HepG2 (cell line): ENCODE data around the gene PIGC. TPM values are rescaled to one million over a fixed set of nuclear protein-coding genes. Genes with fewer than 3 reads are reported as not detected.
A peak's percentile ranks its signal among the peaks of the same experiment; 100 is the strongest.

Experiments
- AGO1 ChIP-seq: fragments of 200-400 bp; formaldehyde crosslinking; IDR thresholded peaks from 2 replicates; pipeline ENCODE4 v1.6.1; 2017; ENCODE audit warnings: mild to moderate bottlenecking, low read depth, low read length, moderate library complexity; ENCODE audit not compliant: poor library complexity, severe bottlenecking
- CBX2 ChIP-seq, 2 experiments: fragments of 200-600 bp in 1 of 2; sonication (generic); formaldehyde crosslinking in 1 of 2; IDR thresholded peaks; 2 replicates each; pipeline versions ENCODE4 v1.7.0 to v1.8.1; 2018 to 2022; ENCODE audit warnings: low read depth in 2 of 2, low read length in 1 of 2, mild to moderate bottlenecking in 1 of 2, missing genetic modification reagents in 1 of 2
- FOXA1 ChIP-seq, 2 experiments: fragments of 450-650 bp in 1 of 2; sonication (generic) in 1 of 2; formaldehyde crosslinking in 1 of 2; IDR thresholded peaks; 2 replicates each; pipeline versions ENCODE4 v1.4.0 to v1.6.1; 2016 to 2020; ENCODE audit warnings: missing genetic modification reagents in 1 of 2
- FOXC1 ChIP-seq: sonication (generic); formaldehyde crosslinking; IDR thresholded peaks from 2 replicates; pipeline ENCODE4 v1.8.0; 2022; ENCODE audit warnings: mild to moderate bottlenecking, missing genetic modification reagents, borderline replicate concordance
- FOXP1 ChIP-seq, 2 experiments: fragments of 450-650 bp in 1 of 2; IDR thresholded peaks; 2 replicates each; pipeline ENCODE4 v1.6.1; 2017 to 2018; ENCODE audit warnings: antibody characterized with exemption in 1 of 2
- KLF13 ChIP-seq: sonication (generic); formaldehyde crosslinking; IDR thresholded peaks from 2 replicates; pipeline ENCODE4 v1.4.0; 2020; ENCODE audit warnings: mild to moderate bottlenecking, missing genetic modification reagents
- NCOR1 ChIP-seq: fragments of 200-600 bp; sonication (generic); IDR thresholded peaks from 2 replicates; pipeline ENCODE4 v1.7.0; 2017; ENCODE audit warnings: antibody characterized with exemption, low read length, borderline replicate concordance
- SATB2 ChIP-seq: sonication (generic); formaldehyde crosslinking; IDR thresholded peaks from 2 replicates; pipeline ENCODE4 v1.5.0; 2020; ENCODE audit warnings: missing genetic modification reagents
- SOX6 ChIP-seq, 2 experiments: fragments of 450-650 bp in 1 of 2; sonication (generic) in 1 of 2; formaldehyde crosslinking in 1 of 2; IDR thresholded peaks; 2 replicates each; pipeline versions ENCODE4 v1.4.0 to v1.6.1; 2017 to 2020; ENCODE audit warnings: antibody characterized with exemption in 1 of 2, mild to moderate bottlenecking in 1 of 2, missing genetic modification reagents in 1 of 2
- ZFAT ChIP-seq: sonication (generic); formaldehyde crosslinking; conservative IDR thresholded peaks from 2 replicates; pipeline ENCODE4 v1.8.1; 2023; ENCODE audit warnings: missing genetic modification reagents, inconsistent platforms
- ZNF484 ChIP-seq: sonication (generic); formaldehyde crosslinking; IDR thresholded peaks from 2 replicates; pipeline ENCODE4 v1.5.1; 2020; ENCODE audit warnings: mild to moderate bottlenecking, low read depth, missing genetic modification reagents, borderline replicate concordance
- ZNF879 ChIP-seq: sonication (generic); formaldehyde crosslinking; IDR thresholded peaks from 2 replicates; pipeline ENCODE4 v1.8.1; 2023; ENCODE audit warnings: missing genetic modification reagents
- polyA plus RNA-seq, 8 experiments: library from polyadenylated mRNA; depleted of rRNA in 3 of 8; stranded (reverse) in 7 of 8; unstranded in 1 of 8; fragments of >200 nt; fragmentation: Illumina TruSeq in 4 of 8; extraction: Trizol in 4 of 8; gene quantifications; 2 replicates each; pipeline versions ENCODE4 v1.2.1 to v1.2.3, GENCODE V29; 2011 to 2016; ENCODE audit warnings: low read depth in 4 of 8, missing spikeins in 1 of 8, mixed read lengths in 1 of 8; ENCODE audit not compliant: insufficient read depth in 1 of 8
- total RNA-seq, 5 experiments: library from RNA; depleted of rRNA; stranded (reverse); fragments of >200 nt; fragmentation: Illumina TruSeq; extraction: Trizol; gene quantifications; 2 replicates each; pipeline ENCODE4 v1.2.3, GENCODE V29; 2016; ENCODE audit warnings: low read depth in 1 of 5
- TF ChIP-seq, protein P1 (sequence below): sonication (generic); formaldehyde crosslinking; IDR thresholded peaks from 2 replicates; pipeline ENCODE4 v1.5.1; 2020; ENCODE audit warnings: mild to moderate bottlenecking, missing genetic modification reagents, moderate library complexity
- TF ChIP-seq, protein P2 (sequence below): sonication (generic); formaldehyde crosslinking; IDR thresholded peaks from 2 replicates; pipeline ENCODE4 v1.5.0; 2020; ENCODE audit warnings: mild to moderate bottlenecking, missing genetic modification reagents, moderate library complexity
- TF ChIP-seq, protein P3 (sequence below): sonication (generic); formaldehyde crosslinking; IDR thresholded peaks from 2 replicates; pipeline ENCODE4 v1.5.0; 2020; ENCODE audit warnings: missing genetic modification reagents
- TF ChIP-seq, protein P4 (sequence below): sonication (generic); formaldehyde crosslinking; IDR thresholded peaks from 2 replicates; pipeline ENCODE4 v1.5.0; 2020; ENCODE audit warnings: mild to moderate bottlenecking, missing genetic modification reagents

Gene PIGC
- total and polyA plus RNA-seq, 2 of the 13 experiments (the other 11 are each of a cell fraction or from before 2014, with no cell fraction given) = 26.7 to 29.5 TPM

DNA sequence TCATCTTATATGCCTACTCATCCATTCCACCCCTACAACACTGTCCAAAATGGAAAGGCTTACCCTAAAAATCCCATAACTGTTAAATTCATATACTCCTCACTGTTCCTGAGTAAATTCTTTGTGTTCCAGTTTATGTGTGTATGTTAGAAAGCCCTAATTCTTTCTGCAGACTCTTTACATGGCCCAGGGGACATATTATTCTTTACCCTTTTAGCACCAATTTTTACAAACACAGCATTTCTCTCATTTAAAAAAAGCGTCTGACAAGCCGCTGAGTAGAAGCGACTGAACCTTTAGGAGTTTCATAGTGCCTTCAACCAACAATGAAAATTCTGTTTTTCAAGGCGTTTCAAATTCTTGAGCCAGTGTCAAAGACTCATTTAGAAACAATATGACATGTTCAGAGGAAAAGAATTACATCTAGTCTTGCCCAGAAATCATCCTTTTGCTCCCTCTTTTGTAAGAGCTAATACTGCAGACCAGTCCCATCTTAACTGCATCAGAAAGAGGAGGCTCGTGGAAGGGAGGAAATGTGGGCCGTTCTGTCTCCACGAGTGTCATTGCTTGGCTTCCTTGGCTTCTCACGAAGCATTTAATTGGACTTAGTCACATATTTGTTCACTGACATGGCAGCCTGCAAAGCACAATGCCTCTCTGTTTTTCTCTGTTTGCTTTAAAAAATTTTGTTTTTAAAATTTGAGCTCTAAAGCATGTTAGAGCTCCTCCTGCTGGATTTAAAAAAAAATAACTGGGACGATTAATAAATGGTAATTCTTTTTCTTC lies 44.7 kb downstream of the PIGC start (continued):
- TF ChIP-seq, protein P1, sequence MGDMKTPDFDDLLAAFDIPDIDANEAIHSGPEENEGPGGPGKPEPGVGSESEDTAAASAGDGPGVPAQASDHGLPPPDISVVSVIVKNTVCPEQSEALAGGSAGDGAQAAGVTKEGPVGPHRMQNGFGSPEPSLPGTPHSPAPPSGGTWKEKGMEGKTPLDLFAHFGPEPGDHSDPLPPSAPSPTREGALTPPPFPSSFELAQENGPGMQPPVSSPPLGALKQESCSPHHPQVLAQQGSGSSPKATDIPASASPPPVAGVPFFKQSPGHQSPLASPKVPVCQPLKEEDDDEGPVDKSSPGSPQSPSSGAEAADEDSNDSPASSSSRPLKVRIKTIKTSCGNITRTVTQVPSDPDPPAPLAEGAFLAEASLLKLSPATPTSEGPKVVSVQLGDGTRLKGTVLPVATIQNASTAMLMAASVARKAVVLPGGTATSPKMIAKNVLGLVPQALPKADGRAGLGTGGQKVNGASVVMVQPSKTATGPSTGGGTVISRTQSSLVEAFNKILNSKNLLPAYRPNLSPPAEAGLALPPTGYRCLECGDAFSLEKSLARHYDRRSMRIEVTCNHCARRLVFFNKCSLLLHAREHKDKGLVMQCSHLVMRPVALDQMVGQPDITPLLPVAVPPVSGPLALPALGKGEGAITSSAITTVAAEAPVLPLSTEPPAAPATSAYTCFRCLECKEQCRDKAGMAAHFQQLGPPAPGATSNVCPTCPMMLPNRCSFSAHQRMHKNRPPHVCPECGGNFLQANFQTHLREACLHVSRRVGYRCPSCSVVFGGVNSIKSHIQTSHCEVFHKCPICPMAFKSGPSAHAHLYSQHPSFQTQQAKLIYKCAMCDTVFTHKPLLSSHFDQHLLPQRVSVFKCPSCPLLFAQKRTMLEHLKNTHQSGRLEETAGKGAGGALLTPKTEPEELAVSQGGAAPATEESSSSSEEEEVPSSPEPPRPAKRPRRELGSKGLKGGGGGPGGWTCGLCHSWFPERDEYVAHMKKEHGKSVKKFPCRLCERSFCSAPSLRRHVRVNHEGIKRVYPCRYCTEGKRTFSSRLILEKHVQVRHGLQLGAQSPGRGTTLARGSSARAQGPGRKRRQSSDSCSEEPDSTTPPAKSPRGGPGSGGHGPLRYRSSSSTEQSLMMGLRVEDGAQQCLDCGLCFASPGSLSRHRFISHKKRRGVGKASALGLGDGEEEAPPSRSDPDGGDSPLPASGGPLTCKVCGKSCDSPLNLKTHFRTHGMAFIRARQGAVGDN = no peak
- TF ChIP-seq, protein P2, sequence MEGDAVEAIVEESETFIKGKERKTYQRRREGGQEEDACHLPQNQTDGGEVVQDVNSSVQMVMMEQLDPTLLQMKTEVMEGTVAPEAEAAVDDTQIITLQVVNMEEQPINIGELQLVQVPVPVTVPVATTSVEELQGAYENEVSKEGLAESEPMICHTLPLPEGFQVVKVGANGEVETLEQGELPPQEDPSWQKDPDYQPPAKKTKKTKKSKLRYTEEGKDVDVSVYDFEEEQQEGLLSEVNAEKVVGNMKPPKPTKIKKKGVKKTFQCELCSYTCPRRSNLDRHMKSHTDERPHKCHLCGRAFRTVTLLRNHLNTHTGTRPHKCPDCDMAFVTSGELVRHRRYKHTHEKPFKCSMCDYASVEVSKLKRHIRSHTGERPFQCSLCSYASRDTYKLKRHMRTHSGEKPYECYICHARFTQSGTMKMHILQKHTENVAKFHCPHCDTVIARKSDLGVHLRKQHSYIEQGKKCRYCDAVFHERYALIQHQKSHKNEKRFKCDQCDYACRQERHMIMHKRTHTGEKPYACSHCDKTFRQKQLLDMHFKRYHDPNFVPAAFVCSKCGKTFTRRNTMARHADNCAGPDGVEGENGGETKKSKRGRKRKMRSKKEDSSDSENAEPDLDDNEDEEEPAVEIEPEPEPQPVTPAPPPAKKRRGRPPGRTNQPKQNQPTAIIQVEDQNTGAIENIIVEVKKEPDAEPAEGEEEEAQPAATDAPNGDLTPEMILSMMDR (CRISPR knock-in tag) = peak; percentile 54
- TF ChIP-seq ZFAT (CRISPR knock-in tag) = no peak
- no peak for TF ChIP-seq NCOR1
- TF ChIP-seq, protein P3, sequence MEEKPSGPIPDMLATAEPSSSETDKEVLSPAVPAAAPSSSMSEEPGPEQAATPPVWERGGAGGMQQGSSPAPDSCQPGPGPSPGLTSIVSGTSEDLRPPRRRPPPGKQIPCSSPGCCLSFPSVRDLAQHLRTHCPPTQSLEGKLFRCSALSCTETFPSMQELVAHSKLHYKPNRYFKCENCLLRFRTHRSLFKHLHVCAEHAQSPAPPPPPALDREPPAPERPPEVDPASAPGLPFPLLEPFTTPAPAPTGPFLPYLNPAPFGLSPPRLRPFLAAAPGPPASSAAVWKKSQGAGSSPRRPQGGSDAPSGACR (CRISPR knock-in tag) = no peak
- no peak for TF ChIP-seq FOXC1 (CRISPR knock-in tag)
- TF ChIP-seq SOX6 (IDR thresholded peaks at IDR 0.05) = no peak
- peak; percentile 45; the same call in 1 of the 2 replicates for TF ChIP-seq SOX6 (CRISPR knock-in tag; IDR thresholded peaks at IDR 0.05)
- no peak for TF ChIP-seq ZNF879
- no peak for TF ChIP-seq KLF13 (CRISPR knock-in tag)
- no peak for TF ChIP-seq AGO1
- TF ChIP-seq CBX2 (IDR thresholded peaks at IDR 0.05; ENCODE audit: low read depth, low read length) = no peak
- no peak for TF ChIP-seq CBX2 (CRISPR knock-in tag; IDR thresholded peaks at IDR 0.05; ENCODE audit: low read depth)
- no peak for TF ChIP-seq FOXA1 (IDR thresholded peaks at IDR 0.05)
- TF ChIP-seq FOXA1 (CRISPR knock-in tag; IDR thresholded peaks at IDR 0.05) = peak; percentile 43
- TF ChIP-seq SATB2 (CRISPR knock-in tag) = no peak
- no peak for TF ChIP-seq FOXP1 (IDR thresholded peaks at IDR 0.05)
- 0 out of 2 replicates have a peak, but pooled peaks have one; percentile 12 for TF ChIP-seq FOXP1 (CRISPR knock-in tag; IDR thresholded peaks at IDR 0.05)
- TF ChIP-seq, protein P4, sequence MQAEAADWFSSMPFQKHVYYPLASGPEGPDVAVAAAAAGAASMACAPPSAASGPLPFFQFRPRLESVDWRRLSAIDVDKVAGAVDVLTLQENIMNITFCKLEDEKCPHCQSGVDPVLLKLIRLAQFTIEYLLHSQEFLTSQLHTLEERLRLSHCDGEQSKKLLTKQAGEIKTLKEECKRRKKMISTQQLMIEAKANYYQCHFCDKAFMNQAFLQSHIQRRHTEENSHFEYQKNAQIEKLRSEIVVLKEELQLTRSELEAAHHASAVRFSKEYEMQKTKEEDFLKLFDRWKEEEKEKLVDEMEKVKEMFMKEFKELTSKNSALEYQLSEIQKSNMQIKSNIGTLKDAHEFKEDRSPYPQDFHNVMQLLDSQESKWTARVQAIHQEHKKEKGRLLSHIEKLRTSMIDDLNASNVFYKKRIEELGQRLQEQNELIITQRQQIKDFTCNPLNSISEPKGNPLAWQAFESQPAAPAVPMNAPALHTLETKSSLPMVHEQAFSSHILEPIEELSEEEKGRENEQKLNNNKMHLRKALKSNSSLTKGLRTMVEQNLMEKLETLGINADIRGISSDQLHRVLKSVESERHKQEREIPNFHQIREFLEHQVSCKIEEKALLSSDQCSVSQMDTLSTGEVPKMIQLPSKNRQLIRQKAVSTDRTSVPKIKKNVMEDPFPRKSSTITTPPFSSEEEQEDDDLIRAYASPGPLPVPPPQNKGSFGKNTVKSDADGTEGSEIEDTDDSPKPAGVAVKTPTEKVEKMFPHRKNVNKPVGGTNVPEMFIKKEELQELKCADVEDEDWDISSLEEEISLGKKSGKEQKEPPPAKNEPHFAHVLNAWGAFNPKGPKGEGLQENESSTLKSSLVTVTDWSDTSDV = no peak
- no peak for TF ChIP-seq ZNF484 (CRISPR knock-in tag)
- TF ChIP-seq, all 625 proteins: peak for 24
